ENCODE measurements around the gene ATG16L1.

Gene ATG16L1

GRCh38 chr2:233251306-233252116, at the start of gene ATG16L1:
Gene ATG16L1 (plus strand): TSS chr2:233251673. CDS start chr2:233251828, 155 bp downstream.
- DNase-seq: peak; percentile 83 to 86

- no peak for DNase-seq
These were observed 48.9 kb upstream of the ATG16L1 start for GRCh38 chr2:233202531-233202944.

GRCh38 chr2:233203060-233203459, 48.4 kb upstream of the ATG16L1 start:
- DNase-seq: no peak

GRCh38 chr2:233204286-233204936, 47.1 kb upstream of the ATG16L1 start:
- DNase-seq: no peak

GRCh38 chr2:233208382-233209116, 42.9 kb upstream of the ATG16L1 start:
- DNase-seq: no peak

- no peak for DNase-seq
These were observed 42.3 kb upstream of the ATG16L1 start for GRCh38 chr2:233209117-233209532.

GRCh38 chr2:233209533-233210171, 41.8 kb upstream of the ATG16L1 start:
- peak in 1 of 2 experiments; percentile 43 for DNase-seq

- DNase-seq: no peak
These were observed 41.2 kb upstream of the ATG16L1 start for GRCh38 chr2:233210281-233210680.

- peak in 1 of 2 experiments; percentile 68 for DNase-seq
These were observed 40.5 kb upstream of the ATG16L1 start for GRCh38 chr2:233210843-233211547.

GRCh38 chr2:233211548-233211895, 40.0 kb upstream of the ATG16L1 start:
- no peak for DNase-seq

GRCh38 chr2:233213011-233213410, 38.5 kb upstream of the ATG16L1 start:
- no peak for DNase-seq

- DNase-seq: no peak
These were observed 37.5 kb upstream of the ATG16L1 start for GRCh38 chr2:233213975-233214374.

- DNase-seq: no peak
These were observed 33.5 kb upstream of the ATG16L1 start for GRCh38 chr2:233217892-233218377.

- DNase-seq: no peak
These were observed 32.6 kb upstream of the ATG16L1 start for GRCh38 chr2:233218836-233219235.

- DNase-seq: no peak
These were observed 31.6 kb upstream of the ATG16L1 start for GRCh38 chr2:233219848-233220247.

- DNase-seq: no peak
These were observed 30.0 kb upstream of the ATG16L1 start for GRCh38 chr2:233221378-233222063.

- no peak for DNase-seq
These were observed 28.2 kb upstream of the ATG16L1 start for GRCh38 chr2:233223059-233223894.

- no peak for DNase-seq
These were observed 26.0 kb upstream of the ATG16L1 start for GRCh38 chr2:233225230-233226068.

GRCh38 chr2:233226511-233227031, 24.9 kb upstream of the ATG16L1 start:
- no peak for DNase-seq
